H54 (cell line): ENCODE results near the gene TMPRSS11A.

Experiments
- DNase-seq: peaks from one replicate; pipeline ENCODE4 v3.0.0; 2011; ENCODE audit warnings: low spot score, mixed read lengths; ENCODE audit not compliant: insufficient read length
- FAIRE-seq: peaks from 3 replicates; lab custom pipeline; 2011; peaks lifted over from hg19 to GRCh38; lab: Jason Lieb, UNC
- POLR2A ChIP-seq: IDR thresholded peaks from 2 replicates; pipeline ENCODE4 v1.6.1; 2011; ENCODE audit warnings: low read depth, mild to moderate bottlenecking, low read length

The TMPRSS11A gene

GRCh38 chr4:67963356-67963755, at the start of gene TMPRSS11A:
TMPRSS11A (minus strand) TSS chr4:67963493; CDS start chr4:67963393, 100 bp downstream.
- TF ChIP-seq POLR2A, result no peak
- no peak for DNase-seq
- no peak for FAIRE-seq

GRCh38 chr4:68011684-68012083, 48.4 kb upstream of the TMPRSS11A start:
- FAIRE-seq (no peak), DNase-seq (no peak)
- no peak for TF ChIP-seq POLR2A

- DNase-seq (no peak), FAIRE-seq (no peak)
- TF ChIP-seq POLR2A, result no peak
These were observed 39.6 kb upstream of the TMPRSS11A start for GRCh38 chr4:68002906-68003305.

- TF ChIP-seq POLR2A, result no peak
- no peak for FAIRE-seq
- no peak for DNase-seq
These were observed 32.8 kb upstream of the TMPRSS11A start for GRCh38 chr4:67996127-67996526.

GRCh38 chr4:67988991-67989390, 25.7 kb upstream of the TMPRSS11A start:
- DNase-seq (no peak), FAIRE-seq (no peak)
- TF ChIP-seq POLR2A, result no peak

- FAIRE-seq, result no peak
These were observed 20.0 kb upstream of the TMPRSS11A start for GRCh38 chr4:67983333-67983732.

GRCh38 chr4:67980512-67980911, 17.2 kb upstream of the TMPRSS11A start:
- no peak for TF ChIP-seq POLR2A
- FAIRE-seq, result no peak

More at GRCh38 chr4:67983333-67983732, 20.0 kb upstream of the TMPRSS11A start:
- no peak for TF ChIP-seq POLR2A
- DNase-seq, result no peak

GRCh38 chr4:67973608-67974007, 10.3 kb upstream of the TMPRSS11A start:
- FAIRE-seq (no peak), DNase-seq (no peak)
- no peak for TF ChIP-seq POLR2A

More at GRCh38 chr4:67980512-67980911, 17.2 kb upstream of the TMPRSS11A start:
- DNase-seq, result no peak

GRCh38 chr4:67954890-67955289, 8.4 kb downstream of the TMPRSS11A start:
- FAIRE-seq (no peak), DNase-seq (no peak)
- no peak for TF ChIP-seq POLR2A

- DNase-seq (no peak), FAIRE-seq (no peak)
- no peak for TF ChIP-seq POLR2A
These were observed 22.2 kb downstream of the TMPRSS11A start for GRCh38 chr4:67941074-67941473.

- FAIRE-seq (no peak), DNase-seq (no peak)
- no peak for TF ChIP-seq POLR2A
These were observed 22.8 kb downstream of the TMPRSS11A start for GRCh38 chr4:67940506-67940905.

GRCh38 chr4:67939195-67939594, 24.1 kb downstream of the TMPRSS11A start:
- DNase-seq, result no peak
- no peak for FAIRE-seq
- TF ChIP-seq POLR2A, result no peak

GRCh38 chr4:67935888-67936287, 27.4 kb downstream of the TMPRSS11A start:
- no peak for TF ChIP-seq POLR2A
- DNase-seq (no peak), FAIRE-seq (no peak)

- FAIRE-seq (no peak), DNase-seq (no peak)
- TF ChIP-seq POLR2A, result no peak
These were observed 28.7 kb downstream of the TMPRSS11A start for GRCh38 chr4:67934628-67935027.

GRCh38 chr4:67933755-67934154, 29.5 kb downstream of the TMPRSS11A start:
- no peak for FAIRE-seq
- TF ChIP-seq POLR2A, result no peak
- no peak for DNase-seq

- no peak for DNase-seq
- no peak for FAIRE-seq
- no peak for TF ChIP-seq POLR2A
These were observed 30.3 kb downstream of the TMPRSS11A start for GRCh38 chr4:67933038-67933437.
